Choroid plexus epithelial cell (primary cell): Measurements from ENCODE around the gene FGFR2.

Experiments used
- DNase-seq: peaks from one replicate; pipeline ENCODE4 v3.0.0-alpha.2; 2010; ENCODE audit warnings: low read depth
- H3K4me3 ChIP-seq: 2 replicates; pipeline ENCODE4 v1.5.1; 2011; ENCODE audit warnings: low read depth, mild to moderate bottlenecking, control low read depth, low read length, moderate library complexity
- TF ChIP-seq, protein P1 (sequence below): conservative IDR thresholded peaks from 2 replicates; pipeline ENCODE4 v1.5.1; 2011; ENCODE audit warnings: low read depth, mild to moderate bottlenecking, control low read depth, inconsistent platforms, low read length, moderate library complexity

The FGFR2 gene

GRCh38 chr10:121435099-121435875, 163.0 kb downstream of the FGFR2 start:
- TF ChIP-seq, protein P1, sequence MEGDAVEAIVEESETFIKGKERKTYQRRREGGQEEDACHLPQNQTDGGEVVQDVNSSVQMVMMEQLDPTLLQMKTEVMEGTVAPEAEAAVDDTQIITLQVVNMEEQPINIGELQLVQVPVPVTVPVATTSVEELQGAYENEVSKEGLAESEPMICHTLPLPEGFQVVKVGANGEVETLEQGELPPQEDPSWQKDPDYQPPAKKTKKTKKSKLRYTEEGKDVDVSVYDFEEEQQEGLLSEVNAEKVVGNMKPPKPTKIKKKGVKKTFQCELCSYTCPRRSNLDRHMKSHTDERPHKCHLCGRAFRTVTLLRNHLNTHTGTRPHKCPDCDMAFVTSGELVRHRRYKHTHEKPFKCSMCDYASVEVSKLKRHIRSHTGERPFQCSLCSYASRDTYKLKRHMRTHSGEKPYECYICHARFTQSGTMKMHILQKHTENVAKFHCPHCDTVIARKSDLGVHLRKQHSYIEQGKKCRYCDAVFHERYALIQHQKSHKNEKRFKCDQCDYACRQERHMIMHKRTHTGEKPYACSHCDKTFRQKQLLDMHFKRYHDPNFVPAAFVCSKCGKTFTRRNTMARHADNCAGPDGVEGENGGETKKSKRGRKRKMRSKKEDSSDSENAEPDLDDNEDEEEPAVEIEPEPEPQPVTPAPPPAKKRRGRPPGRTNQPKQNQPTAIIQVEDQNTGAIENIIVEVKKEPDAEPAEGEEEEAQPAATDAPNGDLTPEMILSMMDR: no peak
- DNase-seq: no peak
- H3K4me3 ChIP-seq: no peak overlapping the region

GRCh38 chr10:121433965-121434364, 164.3 kb downstream of the FGFR2 start:
- H3K4me3 ChIP-seq: no peak overlapping the region
- no peak for DNase-seq
- TF ChIP-seq, protein P1: no peak

GRCh38 chr10:121428867-121429266, 169.4 kb downstream of the FGFR2 start:
- TF ChIP-seq, protein P1: no peak
- no peak for DNase-seq
- no peak overlapping the region for H3K4me3 ChIP-seq
